ENCODE measurements around the gene RYR1. TPM values are rescaled to one million over a fixed set of nuclear protein-coding genes. Genes with fewer than 3 reads are reported as not detected.

The RYR1 gene
- total and polyA plus RNA-seq, 2 of the 13 experiments (the other 11 are each of a cell fraction or from before 2014, with no cell fraction given): 0.03 TPM; not detected in 1

GRCh38 chr19:38452430-38453366 is 19.2 kb downstream of the RYR1 start:
- CTCF ChIA-PET (ENCODE audit: low intra/inter-chr PET ratio, low total read pairs): no interaction called here
- BruUV-seq (replicated peaks): no TSS peak
- Histone ChIP-seq H3K4me3 (replicated peaks in 1 of 3; ENCODE audit: insufficient read depth in 1 of 3, low read depth in 2 of 3, low read length in 3 of 3) (no peak overlapping the region), H3K4me2 (ENCODE audit: low read depth, low read length) (no peak overlapping the region), H3K9ac (ENCODE audit: insufficient read depth, low read depth, low read length) (no peak overlapping the region), H4K20me1 (ENCODE audit: insufficient read depth, low read length) (no peaks in the 10 kb centered on the region), H3K27me3 (ENCODE audit: control insufficient read depth in 1 of 2, insufficient read depth in 2 of 2, low read length in 2 of 2) (peaks cover 2 to 12% of the 10 kb centered on the region in 2 experiments; a peak in 3 of 5 replicates), H3K36me3 (replicated peaks in 1 of 2; ENCODE audit: control insufficient read depth in 1 of 2, insufficient read depth in 2 of 2, low read length in 2 of 2) (no peaks in the 10 kb centered on the region), H2AFZ (ENCODE audit: low read length) (no peak overlapping the region), H3K4me1 (ENCODE audit: insufficient read depth, low read length) (no peaks in the 10 kb centered on the region), H3K27ac (ENCODE audit: extremely low read length, insufficient read depth, low read length) (no peak overlapping the region), H3K79me2 (ENCODE audit: insufficient read depth, low read length) (no peaks in the 10 kb centered on the region), H3K9me3 (ENCODE audit: low read length) (no peaks in the 10 kb centered on the region)
- 47% methylated on average over 32 of the region's 45 CpGs for WGBS (ENCODE audit: low lambda C conversion rate)
- POLR2A ChIA-PET: no interaction called here
- TF ChIP-seq, protein P1, sequence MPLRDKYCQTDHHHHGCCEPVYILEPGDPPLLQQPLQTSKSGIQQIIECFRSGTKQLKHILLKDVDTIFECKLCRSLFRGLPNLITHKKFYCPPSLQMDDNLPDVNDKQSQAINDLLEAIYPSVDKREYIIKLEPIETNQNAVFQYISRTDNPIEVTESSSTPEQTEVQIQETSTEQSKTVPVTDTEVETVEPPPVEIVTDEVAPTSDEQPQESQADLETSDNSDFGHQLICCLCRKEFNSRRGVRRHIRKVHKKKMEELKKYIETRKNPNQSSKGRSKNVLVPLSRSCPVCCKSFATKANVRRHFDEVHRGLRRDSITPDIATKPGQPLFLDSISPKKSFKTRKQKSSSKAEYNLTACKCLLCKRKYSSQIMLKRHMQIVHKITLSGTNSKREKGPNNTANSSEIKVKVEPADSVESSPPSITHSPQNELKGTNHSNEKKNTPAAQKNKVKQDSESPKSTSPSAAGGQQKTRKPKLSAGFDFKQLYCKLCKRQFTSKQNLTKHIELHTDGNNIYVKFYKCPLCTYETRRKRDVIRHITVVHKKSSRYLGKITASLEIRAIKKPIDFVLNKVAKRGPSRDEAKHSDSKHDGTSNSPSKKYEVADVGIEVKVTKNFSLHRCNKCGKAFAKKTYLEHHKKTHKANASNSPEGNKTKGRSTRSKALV (CRISPR knock-in tag; IDR thresholded peaks at IDR 0.05): no peak
- TF ChIP-seq SMYD3 (CRISPR knock-in tag; IDR thresholded peaks at IDR 0.05) (no peak), TMF1 (CRISPR knock-in tag; IDR thresholded peaks at IDR 0.05; ENCODE audit: low read depth) (no peak), MED1 (CRISPR knock-in tag; IDR thresholded peaks at IDR 0.05) (no peak), FOXO1 (CRISPR knock-in tag; IDR thresholded peaks at IDR 0.05) (no peak), ERF (CRISPR knock-in tag; IDR thresholded peaks at IDR 0.05) (no peak), NFYC (CRISPR knock-in tag; IDR thresholded peaks at IDR 0.05) (no peak), MAFG (CRISPR knock-in tag; IDR thresholded peaks at IDR 0.05) (no peak), NFE2 (CRISPR knock-in tag; IDR thresholded peaks at IDR 0.05) (no peak), NPAS2 (CRISPR knock-in tag; IDR thresholded peaks at IDR 0.05; ENCODE audit: borderline replicate concordance) (no peak), SMARCC2 (IDR thresholded peaks at IDR 0.05) (no peak), POLR2G (IDR thresholded peaks at IDR 0.05; ENCODE audit: low read depth, low read length) (no peak), MAF1 (CRISPR knock-in tag; IDR thresholded peaks at IDR 0.05; ENCODE audit: borderline replicate concordance) (no peak), HMG20A (CRISPR knock-in tag; IDR thresholded peaks at IDR 0.05; ENCODE audit: borderline replicate concordance) (no peak), NCOR1 (IDR thresholded peaks at IDR 0.05; ENCODE audit: borderline replicate concordance, low read length) (no peak), USF2 (IDR thresholded peaks at IDR 0.05; ENCODE audit: low read depth, low read length) (no peak), USF2 (CRISPR knock-in tag; IDR thresholded peaks at IDR 0.05; ENCODE audit: borderline replicate concordance) (no peak), GFI1 (CRISPR knock-in tag; IDR thresholded peaks at IDR 0.05; ENCODE audit: borderline replicate concordance) (no peak)
- TF ChIP-seq, protein P2, sequence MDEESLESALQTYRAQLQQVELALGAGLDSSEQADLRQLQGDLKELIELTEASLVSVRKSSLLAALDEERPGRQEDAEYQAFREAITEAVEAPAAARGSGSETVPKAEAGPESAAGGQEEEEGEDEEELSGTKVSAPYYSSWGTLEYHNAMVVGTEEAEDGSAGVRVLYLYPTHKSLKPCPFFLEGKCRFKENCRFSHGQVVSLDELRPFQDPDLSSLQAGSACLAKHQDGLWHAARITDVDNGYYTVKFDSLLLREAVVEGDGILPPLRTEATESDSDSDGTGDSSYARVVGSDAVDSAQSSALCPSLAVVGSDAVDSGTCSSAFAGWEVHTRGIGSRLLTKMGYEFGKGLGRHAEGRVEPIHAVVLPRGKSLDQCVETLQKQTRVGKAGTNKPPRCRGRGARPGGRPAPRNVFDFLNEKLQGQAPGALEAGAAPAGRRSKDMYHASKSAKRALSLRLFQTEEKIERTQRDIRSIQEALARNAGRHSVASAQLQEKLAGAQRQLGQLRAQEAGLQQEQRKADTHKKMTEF (CRISPR knock-in tag; IDR thresholded peaks at IDR 0.05): no peak
- no peak for ATAC-seq
- DNase-seq (ENCODE audit: low spot score): no peak
- no peak for FAIRE-seq
- intact Hi-C loops (cut with micrococcal nuclease; ENCODE audit: unreplicated experiment): no loop called here
- in situ Hi-C loops (cut with HindIII; ENCODE audit: extremely low pct_ligation_motif_present, low pct_unique_long_range_greater_than_20kb): no loop called here
